CD8-positive, alpha-beta memory T cell (primary cell): ENCODE results near the gene CCDC85B. TPM values are rescaled to one million over a fixed set of nuclear protein-coding genes. Genes with fewer than 3 reads are reported as not detected.

Experiments
- CTCF ChIA-PET: fragments of 350-600 bp; sonication (Branson Sonifier 250); formaldehyde crosslinking; loops from one replicate; lab custom pipeline; 2021; ENCODE audit warnings: antibody characterized with exemption; lab: Charles Lee
- POLR2A ChIA-PET: fragments of 350-600 bp; sonication (Branson Sonifier 250); formaldehyde crosslinking; loops from one replicate; lab custom pipeline; 2021; ENCODE audit warnings: antibody characterized with exemption; lab: Charles Lee
- DNase-seq, 5 donors: peaks; one replicate each; pipeline versions ENCODE4 v3.0.0 to v3.0.0-alpha.2; 2020 to 2022; ENCODE audit warnings: mixed read lengths in 1 of 5
- H3K27ac ChIP-seq: one replicate; pipeline ENCODE4 v1.7.0; 2013; ENCODE audit warnings: low read depth, mild to moderate bottlenecking, low read length, moderate library complexity
- H3K27me3 ChIP-seq: 2 replicates; pipeline ENCODE4 v1.7.0; 2013; ENCODE audit warnings: low read length, mild to moderate bottlenecking; ENCODE audit not compliant: insufficient read depth, poor library complexity, severe bottlenecking
- H3K36me3 ChIP-seq: 2 replicates; pipeline ENCODE4 v1.7.0; 2013; ENCODE audit warnings: mild to moderate bottlenecking, low read length, moderate library complexity; ENCODE audit not compliant: insufficient read depth
- H3K4me1 ChIP-seq: 2 replicates; pipeline ENCODE4 v1.7.0; 2013; ENCODE audit warnings: mild to moderate bottlenecking, low read length, moderate library complexity; ENCODE audit not compliant: insufficient read depth
- H3K4me3 ChIP-seq: 2 replicates; pipeline ENCODE4 v1.7.0; 2013; ENCODE audit warnings: mild to moderate bottlenecking, low read length
- H3K9me3 ChIP-seq: 2 replicates; pipeline ENCODE4 v1.7.0; 2013; ENCODE audit warnings: mild to moderate bottlenecking, low read length
- H3K27ac Mint-ChIP-seq, 8 donors: one replicate each; pipeline ENCODE4 v1.8.0; 2020 to 2021; ENCODE audit warnings: mixed read lengths in 8 of 8, mild to moderate bottlenecking in 6 of 8, inconsistent platforms in 3 of 8, moderate library complexity in 3 of 8
- H3K27me3 Mint-ChIP-seq, 2 donors: one replicate each; pipeline ENCODE4 v1.8.0; 2020 to 2021; ENCODE audit warnings: mixed read lengths in 2 of 2, mild to moderate bottlenecking in 1 of 2, moderate library complexity in 1 of 2
- H3K36me3 Mint-ChIP-seq, 3 donors: one replicate each; pipeline ENCODE4 v1.8.0; 2020 to 2021; ENCODE audit warnings: mixed read lengths in 3 of 3, inconsistent platforms in 1 of 3, mild to moderate bottlenecking in 1 of 3
- H3K4me1 Mint-ChIP-seq, 3 donors: one replicate each; pipeline ENCODE4 v1.8.0; 2020 to 2021; ENCODE audit warnings: mixed read lengths in 3 of 3, inconsistent platforms in 1 of 3, mild to moderate bottlenecking in 1 of 3
- H3K4me3 Mint-ChIP-seq, 7 donors: one replicate each; pipeline ENCODE4 v1.8.0; 2020 to 2021; ENCODE audit warnings: mixed read lengths in 7 of 7, mild to moderate bottlenecking in 6 of 7, moderate library complexity in 4 of 7, inconsistent platforms in 2 of 7
- H3K9me3 Mint-ChIP-seq, 5 donors: one replicate each; pipeline ENCODE4 v1.8.0; 2020 to 2022; ENCODE audit warnings: mixed read lengths in 5 of 5, mild to moderate bottlenecking in 3 of 5, moderate library complexity in 2 of 5, inconsistent platforms in 1 of 5
- polyA plus RNA-seq: library from polyadenylated mRNA; unstranded; fragments of 300-500 nt; fragmentation: Illumina TruSeq; gene quantifications from one replicate; pipeline ENCODE4 v1.2.3, GENCODE V29; 2021
- total RNA-seq, 2 experiments: library from RNA; stranded (reverse); gene quantifications; one replicate each; pipeline ENCODE4 v1.2.3, GENCODE V29; 2021

The CCDC85B gene
- total and polyA plus RNA-seq, 3 experiments from 2014 or later = 81.3 to 94.4 (median 86.7) TPM

DNA sequence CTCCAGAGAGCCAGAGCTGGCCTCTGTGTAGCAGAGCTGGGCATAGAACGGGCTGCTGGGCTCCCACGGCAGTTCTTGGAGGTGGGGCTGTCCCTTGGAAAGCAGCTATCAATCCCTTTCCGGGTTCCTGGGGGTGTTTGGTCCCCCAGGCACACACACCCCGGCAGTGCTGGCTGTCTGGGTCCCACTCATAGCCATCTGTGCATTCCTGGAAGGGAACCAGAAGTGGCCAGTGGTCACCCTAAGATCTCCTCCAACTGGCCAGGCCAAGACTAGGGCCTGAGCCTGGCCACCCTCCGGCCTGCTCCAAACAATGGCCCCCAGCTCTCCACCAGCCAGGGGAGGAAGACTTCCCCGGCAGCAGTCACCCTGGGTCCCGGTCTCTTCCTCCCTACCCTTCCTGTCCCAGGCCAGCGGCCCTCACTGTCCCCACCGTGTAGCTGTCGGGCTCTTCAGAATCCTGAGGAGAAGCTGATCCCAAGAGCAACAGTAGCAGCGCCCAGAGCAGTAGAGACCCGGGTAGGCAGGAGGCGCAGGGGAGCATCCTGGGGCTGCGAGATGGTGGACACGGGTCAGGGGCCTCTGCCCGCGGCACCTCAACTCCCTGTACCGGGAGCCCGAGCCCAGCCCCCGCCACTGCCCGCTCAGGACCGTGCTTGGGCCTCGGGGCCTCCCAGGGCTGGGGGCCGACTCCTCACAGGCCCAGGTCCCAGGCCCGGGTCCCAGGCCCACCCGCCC, 18.5 kb upstream of the CCDC85B start:
- no peaks in the 10 kb centered on the region for H3K27me3 ChIP-seq
- H3K4me3 ChIP-seq = no peak overlapping the region
- H3K36me3 Mint-ChIP-seq = peaks cover 0 to 7% (median 0%) of the 10 kb centered on the region in 3 donors
- no peak for DNase-seq
- peaks cover 18 to 42% (median 23%) of the 10 kb centered on the region in 3 donors for H3K4me1 Mint-ChIP-seq
- ChIA-PET CTCF (interaction anchor here (0.7 to 24.5 kb wide), 5 partner anchors 12 to 120 kb away, joined by 3 to 560 read pairs (median 3); partner anchors contain the start of genes CCDC85B, CFL1, CTSW and FIBP), POLR2A (interaction anchor here (0.5 to 5.2 kb wide), 4 partner anchors 13 to 88 kb away, joined by 3 to 39 read pairs (median 5); partner anchors contain the start of genes CCDC85B, CFL1, FIBP and MUS81)
- H3K4me1 ChIP-seq = peaks cover 26% of the 10 kb centered on the region
- no peaks in the 10 kb centered on the region for H3K9me3 ChIP-seq
- H3K27ac Mint-ChIP-seq = peak overlapping the region in 2 of 8 donors; percentile 57 to 72
- peaks cover 0 to 3% of the 10 kb centered on the region in 2 donors for H3K27me3 Mint-ChIP-seq
- H3K4me3 Mint-ChIP-seq = peak overlapping the region in 6 of 7 donors; percentile 19 to 54 (median 46)
- H3K9me3 Mint-ChIP-seq = no peaks in the 10 kb centered on the region
- H3K36me3 ChIP-seq = no peaks in the 10 kb centered on the region
- no peak overlapping the region for H3K27ac ChIP-seq

GRCh38 chr11:65872586-65873317, 17.7 kb upstream of the CCDC85B start, which contains the start of gene EFEMP2:
Gene EFEMP2, minus strand, starts transcription at chr11:65872800. Its CDS starts 446 bp downstream, at chr11:65872354.
- Histone ChIP-seq H3K9me3 (no peaks in the 10 kb centered on the region), H3K36me3 (no peaks in the 10 kb centered on the region), H3K4me1 (peaks cover 24% of the 10 kb centered on the region), H3K4me3 (peak within 1 kb of the TSS; percentile 82), H3K27me3 (no peaks in the 10 kb centered on the region), H3K27ac (peak within 1 kb of the TSS; percentile 76)
- Mint-ChIP-seq H3K4me3 (peak within 1 kb of the TSS; percentile 81 to 93 (median 88)), H3K36me3 (peaks cover 0 to under 1% (median 0%) of the 10 kb centered on the region in 3 donors), H3K9me3 (no peaks in the 10 kb centered on the region), H3K27me3 (peaks cover 0 to 3% of the 10 kb centered on the region in 2 donors), H3K27ac (peak within 1 kb of the TSS; percentile 80 to 99 (median 94)), H3K4me1 (peaks cover 18 to 42% (median 27%) of the 10 kb centered on the region in 3 donors)
- CTCF ChIA-PET = interaction anchor here (1.5 to 24.5 kb wide), 3 partner anchors 13 to 93 kb away, joined by 5 to 560 read pairs (median 87); partner anchors contain the start of genes AP5B1, CCDC85B, CFL1 and CTSW
- DNase-seq = no peak
- POLR2A ChIA-PET = interaction anchor here (1.3 to 5.2 kb wide), 5 partner anchors 12 to 18 kb away, joined by 4 to 39 read pairs (median 8); partner anchors contain the start of genes CCDC85B, CFL1, FIBP and MUS81

DNA sequence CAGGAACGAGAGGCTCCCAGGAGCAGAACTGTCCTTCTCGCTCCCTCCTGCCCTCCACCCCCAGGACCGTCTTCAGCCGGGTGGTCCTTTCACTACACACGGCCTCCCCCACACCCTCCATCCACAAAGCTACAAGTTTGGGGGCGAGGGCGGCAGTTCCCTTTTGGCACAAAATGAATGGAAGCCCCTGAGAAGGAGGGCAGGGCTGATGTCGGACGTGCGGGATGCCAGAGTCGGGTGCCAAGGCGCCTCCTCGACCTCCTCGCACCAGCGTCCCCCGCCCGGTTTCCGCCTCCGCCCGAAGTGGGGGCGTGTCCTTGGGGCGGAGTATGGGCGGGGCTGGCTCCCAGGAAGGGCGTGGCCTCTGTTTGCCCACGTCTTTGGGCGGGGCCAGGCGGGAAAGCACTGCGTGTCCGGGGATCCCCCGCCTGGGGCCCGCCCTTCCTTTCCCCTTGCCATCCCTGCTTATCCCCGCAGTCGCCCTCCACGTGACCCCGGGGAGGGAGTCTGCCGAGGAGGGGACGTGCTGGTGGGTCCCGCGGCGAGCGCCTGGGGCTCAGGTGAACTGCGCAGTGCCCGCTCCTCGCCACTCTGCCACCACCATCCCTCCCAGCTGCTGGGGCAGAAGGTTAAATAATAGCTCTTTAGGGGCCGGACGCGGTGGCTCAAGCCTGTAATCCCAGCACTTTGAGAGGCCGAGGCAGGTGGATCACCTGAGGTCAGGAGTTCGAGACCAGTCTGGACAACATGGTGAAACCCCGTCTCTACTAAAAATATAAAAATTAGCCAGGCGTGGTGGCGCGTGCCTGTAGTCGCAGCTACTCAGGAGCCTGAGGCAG, 16.9 kb upstream of the CCDC85B start:
- peaks cover 0 to 3% of the 10 kb centered on the region in 2 donors for H3K27me3 Mint-ChIP-seq
- H3K4me1 ChIP-seq = peaks cover 28% of the 10 kb centered on the region
- H3K36me3 Mint-ChIP-seq = no peaks in the 10 kb centered on the region
- no peaks in the 10 kb centered on the region for H3K27me3 ChIP-seq
- no peaks in the 10 kb centered on the region for H3K36me3 ChIP-seq
- no peaks in the 10 kb centered on the region for H3K9me3 Mint-ChIP-seq
- H3K4me3 Mint-ChIP-seq = peak overlapping the region; percentile 81 to 93 (median 88)
- POLR2A ChIA-PET = interaction anchor here (1.0 to 2.3 kb wide), 9 partner anchors 11 to 499 kb away, joined by 3 to 13 read pairs (median 4); partner anchors contain the start of genes CCDC85B, FIBP, MUS81 and SNX32
- peak overlapping the region; percentile 76 for H3K27ac ChIP-seq
- H3K27ac Mint-ChIP-seq = peak overlapping the region; percentile 80 to 99 (median 92)
- no peaks in the 10 kb centered on the region for H3K9me3 ChIP-seq
- peaks cover 23 to 49% (median 32%) of the 10 kb centered on the region in 3 donors for H3K4me1 Mint-ChIP-seq
- CTCF ChIA-PET = interaction anchor here (0.9 to 24.5 kb wide), 6 partner anchors 14 to 194 kb away, joined by 3 to 560 read pairs (median 4); partner anchors contain the start of genes AP5B1, CCDC85B, CFL1 and CTSW
- peak; percentile 94 to 98 (median 96) for DNase-seq
- peak overlapping the region; percentile 82 for H3K4me3 ChIP-seq

- Histone ChIP-seq H3K4me1 (peaks cover 40% of the 10 kb centered on the region), H3K9me3 (no peaks in the 10 kb centered on the region), H3K27me3 (no peaks in the 10 kb centered on the region), H3K4me3 (peak within 1 kb of the TSS; percentile 73), H3K36me3 (peaks cover 17% of the 10 kb centered on the region), H3K27ac (peak within 1 kb of the TSS; percentile 64)
- CTCF ChIA-PET = interaction anchor here (21.9 to 24.5 kb wide), 2 partner anchors 9 to 11 kb away, joined by 560 read pairs; partner anchors contain the start of genes CCDC85B, CFL1, CTSW and EFEMP2
- POLR2A ChIA-PET = interaction anchor here (1.0 to 1.7 kb wide), 4 partner anchors 11 to 24 kb away, joined by 3 to 7 read pairs (median 3); partner anchors contain the start of gene CCDC85B
- Mint-ChIP-seq H3K36me3 (peaks cover 0 to 27% (median 0%) of the 10 kb centered on the region in 3 donors), H3K27ac (peak within 1 kb of the TSS; percentile 85 to 98 (median 93)), H3K4me3 (peak within 1 kb of the TSS; percentile 84 to 92 (median 89)), H3K4me1 (peaks cover 40 to 53% (median 42%) of the 10 kb centered on the region in 3 donors), H3K27me3 (peaks cover 0 to 3% of the 10 kb centered on the region in 2 donors), H3K9me3 (no peaks in the 10 kb centered on the region)
- peak; percentile 48 to 71 (median 58) for DNase-seq
Observed at GRCh38 chr11:65879617-65880016, 10.9 kb upstream of the CCDC85B start, which contains the start of gene CTSW. Gene CTSW, plus strand, starts transcription at chr11:65879837. Its CDS starts 18 bp downstream, at chr11:65879855.

DNA sequence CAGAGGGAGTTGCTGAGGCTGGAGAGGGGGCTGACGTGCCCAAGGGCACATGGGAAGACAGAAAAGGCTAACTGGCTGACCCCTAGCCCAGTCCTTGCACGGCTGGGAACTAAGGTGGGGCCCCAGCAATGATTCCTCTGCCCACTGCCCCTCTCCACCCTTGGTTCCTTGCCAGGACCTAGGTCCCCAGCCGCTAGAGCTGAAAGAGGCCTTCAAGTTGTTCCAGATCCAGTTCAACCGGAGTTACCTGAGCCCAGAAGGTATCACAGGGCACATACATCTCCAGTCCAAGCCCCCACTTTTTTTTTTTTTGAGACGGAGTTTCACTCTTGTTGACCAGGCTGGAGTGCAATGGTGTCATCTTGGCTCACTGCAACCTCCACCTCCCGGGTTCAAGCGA, 10.4 kb upstream of the CCDC85B start:
- peaks cover 0 to 31% (median 0%) of the 10 kb centered on the region in 3 donors for H3K36me3 Mint-ChIP-seq
- H3K4me3 Mint-ChIP-seq = peak overlapping the region; percentile 84 to 92 (median 89)
- peaks cover 44% of the 10 kb centered on the region for H3K4me1 ChIP-seq
- peak overlapping the region; percentile 64 for H3K27ac ChIP-seq
- CTCF ChIA-PET = interaction anchor here (21.9 to 24.5 kb wide), 2 partner anchors 8 to 11 kb away, joined by 560 read pairs; partner anchors contain the start of genes CCDC85B, CFL1, CTSW and EFEMP2
- peak overlapping the region; percentile 73 for H3K4me3 ChIP-seq
- peaks cover 17% of the 10 kb centered on the region for H3K36me3 ChIP-seq
- H3K27me3 ChIP-seq = no peaks in the 10 kb centered on the region
- H3K4me1 Mint-ChIP-seq = peaks cover 44 to 56% (median 46%) of the 10 kb centered on the region in 3 donors
- H3K9me3 ChIP-seq = no peaks in the 10 kb centered on the region
- POLR2A ChIA-PET = interaction anchor here (1.2 to 1.7 kb wide), 2 partner anchors 10 to 24 kb away, joined by 3 to 7 read pairs; partner anchors contain the start of gene CCDC85B
- no peak for DNase-seq
- no peaks in the 10 kb centered on the region for H3K9me3 Mint-ChIP-seq
- H3K27me3 Mint-ChIP-seq = peaks cover 0 to 3% of the 10 kb centered on the region in 2 donors
- H3K27ac Mint-ChIP-seq = peak overlapping the region; percentile 85 to 98 (median 93)

DNA sequence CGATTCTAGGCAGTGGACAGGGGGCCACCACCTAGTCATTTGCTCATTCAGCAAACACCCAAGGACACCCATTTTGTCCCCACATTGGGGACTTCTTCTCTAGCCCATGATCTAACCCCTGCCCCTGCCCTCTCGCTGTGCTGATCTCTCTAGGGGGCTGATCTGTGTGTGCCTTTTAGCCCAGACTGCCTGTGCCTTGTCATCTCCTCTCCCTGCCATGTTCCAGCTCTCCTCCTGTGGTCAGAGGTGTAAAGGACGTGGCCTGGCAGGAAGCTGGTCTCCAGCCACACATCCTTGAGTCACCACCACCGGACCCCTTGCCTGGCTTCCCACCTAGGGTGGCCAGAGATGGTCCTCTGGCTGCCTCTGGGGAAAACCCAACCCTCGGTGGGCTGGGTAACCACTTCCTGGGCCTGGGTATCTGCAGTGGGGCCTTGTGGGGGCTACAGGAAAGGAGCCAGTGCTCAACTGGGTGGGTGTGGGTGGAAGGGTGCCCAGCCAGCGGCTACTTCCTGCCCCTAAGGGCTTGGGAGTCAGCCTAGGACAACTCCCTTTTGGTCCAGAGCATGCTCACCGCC, 9.5 kb upstream of the CCDC85B start:
- Mint-ChIP-seq H3K27ac (peak overlapping the region; percentile 83 to 98 (median 93)), H3K36me3 (peaks cover 0 to 35% (median 0%) of the 10 kb centered on the region in 3 donors), H3K9me3 (no peaks in the 10 kb centered on the region), H3K27me3 (peaks cover 0 to 3% of the 10 kb centered on the region in 2 donors), H3K4me3 (peak overlapping the region; percentile 84 to 92 (median 89)), H3K4me1 (peaks cover 45 to 61% (median 49%) of the 10 kb centered on the region in 3 donors)
- Histone ChIP-seq H3K9me3 (no peaks in the 10 kb centered on the region), H3K27me3 (no peaks in the 10 kb centered on the region), H3K4me3 (peak overlapping the region; percentile 15), H3K27ac (peak overlapping the region; percentile 48), H3K36me3 (peaks cover 17% of the 10 kb centered on the region), H3K4me1 (peaks cover 46% of the 10 kb centered on the region)
- CTCF ChIA-PET = interaction anchor here (21.9 to 24.5 kb wide), 2 partner anchors 7 to 12 kb away, joined by 560 read pairs; partner anchors contain the start of genes CCDC85B, CFL1, CTSW and EFEMP2
- DNase-seq = peak in 1 of 5 donors; percentile 28
- POLR2A ChIA-PET = interaction anchor here (0.8 to 1.7 kb wide), 3 partner anchors 9 to 25 kb away, joined by 3 to 7 read pairs (median 4); partner anchors contain the start of gene CCDC85B
